Activated CD8-positive, alpha-beta T cell treated with anti-CD3 and anti-CD28 coated beads for 36 hours (primary cell): ENCODE measurements around the gene NBEA. TPM values are rescaled to one million over a fixed set of nuclear protein-coding genes. Genes with fewer than 3 reads are reported as not detected.

Experiments
- ATAC-seq: fragments of 200-7000 bp; cut with Tn5 transposase; one replicate; pipeline ENCODE4 v1.10.0; 2021; ENCODE audit warnings: mild to moderate bottlenecking, moderate library complexity
- CTCF ChIA-PET: fragments of 350-600 bp; sonication (Branson Sonifier 250); formaldehyde crosslinking; loops from one replicate; lab custom pipeline; 2021; ENCODE audit warnings: antibody characterized with exemption; lab: Charles Lee
- POLR2A ChIA-PET: fragments of 350-600 bp; sonication (Branson Sonifier 250); formaldehyde crosslinking; loops from one replicate; lab custom pipeline; 2021; ENCODE audit warnings: antibody characterized with exemption; lab: Charles Lee
- DNase-seq: peaks from one replicate; pipeline ENCODE4 v3.0.0-alpha.2; 2020
- H3K27ac Mint-ChIP-seq: one replicate; pipeline ENCODE4 v1.8.0; 2021; ENCODE audit warnings: mild to moderate bottlenecking, mixed read lengths
- H3K27me3 Mint-ChIP-seq: one replicate; pipeline ENCODE4 v1.8.0; 2021; ENCODE audit warnings: mixed read lengths
- H3K36me3 Mint-ChIP-seq: one replicate; pipeline ENCODE4 v1.8.0; 2021; ENCODE audit warnings: low read depth, mixed read lengths
- H3K4me1 Mint-ChIP-seq: one replicate; pipeline ENCODE4 v1.8.0; 2021; ENCODE audit warnings: low read depth, mixed read lengths
- H3K4me3 Mint-ChIP-seq: one replicate; pipeline ENCODE4 v1.8.0; 2021; ENCODE audit warnings: mild to moderate bottlenecking, moderate library complexity, mixed read lengths
- H3K9me3 Mint-ChIP-seq: one replicate; pipeline ENCODE4 v1.8.0; 2021; ENCODE audit warnings: mixed read lengths
- intact Hi-C: fragments of 100-400 bp; cut with micrococcal nuclease; formaldehyde crosslinking; loops from one replicate; pipeline ENCODE4 v1.10.0; 2022
- total RNA-seq, 2 experiments: library from RNA; stranded (reverse); gene quantifications; one replicate each; pipeline ENCODE4 v1.2.3, GENCODE V29; 2021
- TF ChIP-seq, protein P1 (sequence below): fragments of 200-600 bp; IDR thresholded peaks from one replicate; pipeline ENCODE4 v1.8.0; 2022; ENCODE audit warnings: antibody characterized with exemption, mild to moderate bottlenecking

NBEA gene
- total RNA-seq, 2 experiments from 2014 or later: 0.38 to 0.60 TPM

DNA sequence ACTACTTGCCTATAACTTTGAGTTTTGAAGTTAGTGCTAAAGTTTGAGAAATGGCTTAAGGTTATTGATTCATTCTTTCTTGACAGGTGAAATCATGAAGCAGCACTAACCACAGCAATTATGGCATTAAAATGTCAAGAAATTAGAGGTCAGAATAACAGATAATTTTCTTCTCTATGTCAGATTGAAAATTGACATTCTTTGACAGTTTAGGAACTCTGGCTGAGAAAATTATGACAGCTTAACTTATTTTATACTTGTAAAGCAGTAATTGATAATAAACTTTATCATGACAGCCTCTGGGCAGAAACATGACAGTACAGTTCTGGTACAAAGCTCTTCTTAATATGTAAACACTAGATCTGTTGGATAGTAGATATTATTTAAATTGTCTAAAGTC is 689.6 kb downstream of the NBEA start:
- Mint-ChIP-seq H3K27ac (no peak overlapping the region), H3K27me3 (no peaks in the 10 kb centered on the region), H3K4me3 (no peak overlapping the region), H3K4me1 (no peaks in the 10 kb centered on the region), H3K9me3 (no peaks in the 10 kb centered on the region), H3K36me3 (no peaks in the 10 kb centered on the region)
- ChIA-PET CTCF (interaction anchor here (1.0 to 1.9 kb wide), 5 partner anchors 9 to 23 kb away, joined by 5 to 7 read pairs (median 6); no protein-coding TSS in a partner anchor), POLR2A (no interaction called here)
- intact Hi-C loops: no loop called here
- TF ChIP-seq, protein P1, sequence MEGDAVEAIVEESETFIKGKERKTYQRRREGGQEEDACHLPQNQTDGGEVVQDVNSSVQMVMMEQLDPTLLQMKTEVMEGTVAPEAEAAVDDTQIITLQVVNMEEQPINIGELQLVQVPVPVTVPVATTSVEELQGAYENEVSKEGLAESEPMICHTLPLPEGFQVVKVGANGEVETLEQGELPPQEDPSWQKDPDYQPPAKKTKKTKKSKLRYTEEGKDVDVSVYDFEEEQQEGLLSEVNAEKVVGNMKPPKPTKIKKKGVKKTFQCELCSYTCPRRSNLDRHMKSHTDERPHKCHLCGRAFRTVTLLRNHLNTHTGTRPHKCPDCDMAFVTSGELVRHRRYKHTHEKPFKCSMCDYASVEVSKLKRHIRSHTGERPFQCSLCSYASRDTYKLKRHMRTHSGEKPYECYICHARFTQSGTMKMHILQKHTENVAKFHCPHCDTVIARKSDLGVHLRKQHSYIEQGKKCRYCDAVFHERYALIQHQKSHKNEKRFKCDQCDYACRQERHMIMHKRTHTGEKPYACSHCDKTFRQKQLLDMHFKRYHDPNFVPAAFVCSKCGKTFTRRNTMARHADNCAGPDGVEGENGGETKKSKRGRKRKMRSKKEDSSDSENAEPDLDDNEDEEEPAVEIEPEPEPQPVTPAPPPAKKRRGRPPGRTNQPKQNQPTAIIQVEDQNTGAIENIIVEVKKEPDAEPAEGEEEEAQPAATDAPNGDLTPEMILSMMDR: no peak
- ATAC-seq: no peak
- DNase-seq: no peak

DNA sequence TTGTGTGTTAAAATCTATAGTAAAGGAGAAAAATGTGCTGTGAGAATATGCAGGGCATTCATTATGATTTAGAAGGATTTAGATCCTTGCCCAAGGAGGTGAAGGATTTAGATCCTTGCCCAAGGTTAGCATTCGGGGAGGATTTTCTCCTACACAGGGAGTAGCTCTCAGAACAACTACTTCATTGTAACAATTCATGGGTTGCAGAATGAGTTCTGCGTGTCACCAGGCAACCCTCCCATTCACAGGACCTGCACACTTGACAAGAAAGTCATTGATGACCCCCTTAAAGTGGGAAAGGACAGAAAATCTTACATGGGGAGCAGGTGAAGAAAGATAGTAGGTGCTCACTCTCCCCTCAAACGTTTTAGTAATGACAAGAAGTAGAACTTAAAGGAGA is 701.6 kb downstream of the NBEA start:
- ChIA-PET CTCF (no interaction called here), POLR2A (no interaction called here)
- Mint-ChIP-seq H3K27me3 (no peaks in the 10 kb centered on the region), H3K4me1 (no peaks in the 10 kb centered on the region), H3K27ac (no peak overlapping the region), H3K4me3 (no peak overlapping the region), H3K36me3 (no peaks in the 10 kb centered on the region), H3K9me3 (no peaks in the 10 kb centered on the region)
- ATAC-seq: no peak
- DNase-seq: no peak
- TF ChIP-seq, protein P1: no peak
- intact Hi-C loops: no loop called here

DNA sequence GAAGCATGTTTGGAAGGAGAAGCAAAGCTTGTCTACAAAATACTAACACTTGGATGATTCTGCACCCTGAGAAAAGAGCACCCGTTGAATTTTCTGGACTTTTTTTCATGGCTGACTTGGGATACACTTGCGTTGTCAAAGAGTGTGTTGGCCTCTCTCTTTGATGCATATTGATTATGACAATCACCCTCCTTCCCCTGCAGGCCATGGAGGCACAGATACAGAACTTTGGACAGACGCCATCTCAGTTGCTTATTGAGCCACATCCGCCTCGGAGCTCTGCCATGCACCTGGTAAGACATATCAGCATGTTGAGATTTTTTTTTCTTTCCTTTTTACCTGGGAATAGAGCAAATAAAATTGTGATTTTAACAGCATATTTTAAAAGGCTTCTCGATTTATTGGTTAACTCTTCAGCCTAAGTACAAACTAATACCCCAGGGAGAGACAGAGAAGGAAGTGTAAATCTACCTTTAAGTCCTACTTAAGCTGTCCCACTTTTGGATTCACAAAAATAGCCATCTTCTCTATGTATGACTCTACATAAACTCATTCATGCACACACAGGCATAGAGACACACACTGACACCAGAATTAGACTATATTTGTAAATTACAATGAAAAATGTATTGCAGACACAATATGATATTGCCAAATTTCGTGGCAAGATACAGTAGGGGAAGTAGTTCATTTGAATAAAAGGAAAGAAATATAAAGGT is 704.1 kb downstream of the NBEA start:
- Mint-ChIP-seq H3K4me3 (no peak overlapping the region), H3K27me3 (no peaks in the 10 kb centered on the region), H3K27ac (no peak overlapping the region), H3K36me3 (peaks cover 2% of the 10 kb centered on the region), H3K9me3 (no peaks in the 10 kb centered on the region), H3K4me1 (no peaks in the 10 kb centered on the region)
- TF ChIP-seq, protein P1: no peak
- ATAC-seq (no peak), DNase-seq (no peak)
- intact Hi-C loops: no loop called here
- CTCF ChIA-PET: interaction anchor here (0.6 to 1.5 kb wide), 3 partner anchors 12 to 339 kb away, joined by 3 to 6 read pairs (median 3); no protein-coding TSS in a partner anchor
- POLR2A ChIA-PET: no interaction called here

DNA sequence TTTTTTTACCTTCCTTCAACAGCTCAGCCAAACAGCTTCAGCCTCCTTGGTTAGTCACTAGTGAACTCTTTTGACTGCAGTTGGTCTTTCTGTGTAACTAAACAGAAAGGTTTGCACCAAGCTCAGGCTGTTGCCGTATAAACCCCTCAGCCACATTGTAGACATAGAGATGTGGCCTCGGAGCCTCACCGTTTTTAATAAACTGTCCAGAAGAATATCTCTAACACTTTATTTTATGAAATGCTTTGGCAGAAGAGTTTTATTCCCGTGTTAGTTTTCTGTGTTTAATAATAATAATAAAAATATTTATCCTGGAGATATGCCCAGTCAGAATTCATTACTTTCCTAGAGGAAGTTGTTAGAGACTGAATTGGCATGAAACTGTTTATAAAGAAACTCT is 706.1 kb downstream of the NBEA start:
- DNase-seq (no peak), ATAC-seq (no peak)
- no peaks in the 10 kb centered on the region for H3K9me3 Mint-ChIP-seq
- intact Hi-C loops: no loop called here
- no peaks in the 10 kb centered on the region for H3K27me3 Mint-ChIP-seq
- ChIA-PET POLR2A (no interaction called here), CTCF (interaction anchor here (2.2 kb wide), 1 partner anchor 17 kb away, joined by 6 read pairs; no protein-coding TSS in a partner anchor)
- no peak overlapping the region for H3K4me3 Mint-ChIP-seq
- TF ChIP-seq, protein P1: no peak
- H3K36me3 Mint-ChIP-seq: peaks cover 2% of the 10 kb centered on the region
- H3K27ac Mint-ChIP-seq: no peak overlapping the region
- H3K4me1 Mint-ChIP-seq: no peaks in the 10 kb centered on the region

DNA sequence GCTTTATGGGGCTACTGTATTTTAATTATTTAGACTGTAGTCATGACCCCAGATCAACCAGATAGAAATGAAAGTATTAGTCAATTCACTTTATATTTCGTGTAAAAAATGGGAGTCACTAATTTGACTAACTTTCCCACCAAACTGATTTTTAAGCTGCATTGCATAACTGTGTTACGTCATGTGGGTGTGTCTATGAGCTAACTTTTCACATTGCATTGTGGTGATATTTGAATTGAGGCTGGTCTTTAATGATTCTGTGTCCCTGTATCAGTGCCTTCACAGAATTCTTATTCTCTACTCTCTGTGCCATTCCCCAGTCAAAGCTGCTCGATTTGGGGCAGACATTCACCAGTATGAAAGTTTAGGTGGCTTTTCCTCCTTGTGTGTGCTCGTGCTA is 707.1 kb downstream of the NBEA start:
- H3K27ac Mint-ChIP-seq: no peak overlapping the region
- H3K4me1 Mint-ChIP-seq: no peaks in the 10 kb centered on the region
- no peak overlapping the region for H3K4me3 Mint-ChIP-seq
- POLR2A ChIA-PET: no interaction called here
- intact Hi-C loops: no loop called here
- ATAC-seq (no peak), DNase-seq (no peak)
- TF ChIP-seq, protein P1: no peak
- H3K9me3 Mint-ChIP-seq: no peaks in the 10 kb centered on the region
- H3K27me3 Mint-ChIP-seq: no peaks in the 10 kb centered on the region
- CTCF ChIA-PET: interaction anchor here (2.2 kb wide), 1 partner anchor 18 kb away, joined by 6 read pairs; no protein-coding TSS in a partner anchor
- H3K36me3 Mint-ChIP-seq: peaks cover 2% of the 10 kb centered on the region
